DOHH2 (cell line): Measurements from ENCODE around the gene ANO4.

Experiments used
- CTCF ChIP-seq: fragments of 200-600 bp; sonication (generic); IDR thresholded peaks from one replicate; pipeline ENCODE4 v1.5.1; 2014; ENCODE audit warnings: antibody characterized with exemption, mild to moderate bottlenecking, low read depth, low read length; ENCODE audit not compliant: poor library complexity, severe bottlenecking
- EZH2phosphoT487 ChIP-seq: fragments of 200-600 bp; sonication (generic); IDR thresholded peaks from 2 replicates; pipeline ENCODE4 v1.6.1; 2017; ENCODE audit warnings: borderline replicate concordance, mild to moderate bottlenecking, antibody characterized with exemption, low read length, moderate library complexity, mixed read lengths

DNA sequence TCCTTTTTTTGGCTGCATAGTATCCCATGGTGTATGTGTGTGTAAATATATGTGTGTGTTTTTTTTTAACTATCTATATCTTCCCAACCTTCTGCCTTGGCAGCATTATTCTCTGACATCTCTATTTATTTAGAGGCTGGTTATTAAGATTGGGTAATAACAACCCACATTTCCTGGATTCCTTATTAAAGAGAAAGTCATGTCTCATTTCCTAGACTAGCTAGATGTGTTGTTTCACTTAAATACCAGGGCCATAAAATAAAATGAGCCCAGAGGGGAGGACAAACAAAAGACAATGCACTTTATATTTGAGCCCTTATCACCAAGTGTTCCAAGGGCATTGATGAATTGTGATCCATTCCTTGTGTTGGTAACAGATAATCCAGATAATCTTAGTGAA, 246.4 kb downstream of the ANO4 start:
- TF ChIP-seq CTCF (no peak), EZH2phosphoT487 (no peak)
